ENCODE data around the gene DNMT3A.
A peak's percentile ranks its signal among the peaks of the same experiment; 100 is the strongest.

DNMT3A gene

GRCh38 chr2:25256488-25256875, 85.2 kb downstream of the DNMT3A start:
- no peak for DNase-seq (ENCODE audit: low spot score)

GRCh38 chr2:25255745-25256487, 85.8 kb downstream of the DNMT3A start:
- no peak for DNase-seq (ENCODE audit: low spot score)

GRCh38 chr2:25254961-25255360, 86.8 kb downstream of the DNMT3A start:
- no peak for DNase-seq (ENCODE audit: low spot score)

- DNase-seq (ENCODE audit: low spot score) = no peak
Measured at GRCh38 chr2:25253153-25253626, 88.5 kb downstream of the DNMT3A start.

GRCh38 chr2:25252291-25253152, 89.2 kb downstream of the DNMT3A start:
- peak; percentile 89 for DNase-seq (ENCODE audit: low spot score)

GRCh38 chr2:25251422-25252273, 90.1 kb downstream of the DNMT3A start:
- DNase-seq (ENCODE audit: low spot score) = peak; percentile 83

- no peak for DNase-seq (ENCODE audit: low spot score)
Measured at GRCh38 chr2:25251071-25251421, 90.7 kb downstream of the DNMT3A start.

GRCh38 chr2:25250331-25251070, 91.2 kb downstream of the DNMT3A start:
- no peak for DNase-seq (ENCODE audit: low spot score)

- no peak for DNase-seq (ENCODE audit: low spot score)
Measured at GRCh38 chr2:25249785-25250184, 91.9 kb downstream of the DNMT3A start.

- DNase-seq (ENCODE audit: low spot score) = no peak
Measured at GRCh38 chr2:25247792-25248512, 93.8 kb downstream of the DNMT3A start.

- no peak for DNase-seq (ENCODE audit: low spot score)
Measured at GRCh38 chr2:25246558-25247290, 95.0 kb downstream of the DNMT3A start.

- no peak for DNase-seq (ENCODE audit: low spot score)
Measured at GRCh38 chr2:25246001-25246400, 95.7 kb downstream of the DNMT3A start.

- DNase-seq (ENCODE audit: low spot score) = no peak
Measured at GRCh38 chr2:25245141-25245540, 96.6 kb downstream of the DNMT3A start.

GRCh38 chr2:25243995-25244394, 97.7 kb downstream of the DNMT3A start:
- DNase-seq (ENCODE audit: low spot score) = no peak

GRCh38 chr2:25241452-25241851, 100.3 kb downstream of the DNMT3A start:
- no peak for DNase-seq (ENCODE audit: low spot score)

GRCh38 chr2:25240636-25241035, 101.1 kb downstream of the DNMT3A start:
- DNase-seq (ENCODE audit: low spot score) = no peak

GRCh38 chr2:25238920-25239319, 102.8 kb downstream of the DNMT3A start:
- no peak for DNase-seq (ENCODE audit: low spot score)

GRCh38 chr2:25237764-25238163, 104.0 kb downstream of the DNMT3A start:
- no peak for DNase-seq (ENCODE audit: low spot score)

GRCh38 chr2:25236736-25237135, 105.0 kb downstream of the DNMT3A start:
- no peak for DNase-seq (ENCODE audit: low spot score)

GRCh38 chr2:25234738-25235137, 107.0 kb downstream of the DNMT3A start:
- no peak for DNase-seq (ENCODE audit: low spot score)

Data from HuH-7.5 (cell line).